Kidney epithelial cell (primary cell): ENCODE measurements around the gene ARHGAP19. TPM values are rescaled to one million over a fixed set of nuclear protein-coding genes. Genes with fewer than 3 reads are reported as not detected.
"Not testable (repeated sequence)": the region's sequence is repeated elsewhere in the genome, so short reads cannot be mapped to it uniquely, and the experiment has no call there.

Experiments
- DNase-seq: peaks from one replicate; pipeline ENCODE4 v3.0.0-alpha.2; 2010; ENCODE audit warnings: low read depth
- H3K27me3 ChIP-seq: 2 replicates; pipeline ENCODE4 v1.6.0; 2011; ENCODE audit warnings: low read length; ENCODE audit not compliant: control insufficient read depth, insufficient read depth
- H3K36me3 ChIP-seq: 2 replicates; pipeline ENCODE4 v1.5.1; 2011; ENCODE audit warnings: low read length; ENCODE audit not compliant: control insufficient read depth, insufficient read depth
- H3K4me3 ChIP-seq: 2 replicates; pipeline ENCODE4 v1.5.1; 2011; ENCODE audit warnings: low read depth, mild to moderate bottlenecking, control low read depth, low read length
- total RNA-seq: library from RNA; depleted of rRNA; stranded (reverse); fragments of >200 nt; gene quantifications from 2 replicates; pipeline ENCODE4 v1.2.3, GENCODE V29; 2015
- TF ChIP-seq, protein P1 (sequence below): IDR thresholded peaks from 2 replicates; pipeline ENCODE4 v1.5.1; 2011; ENCODE audit warnings: mild to moderate bottlenecking, moderate library complexity, low read length, control low read depth, inconsistent platforms; ENCODE audit not compliant: insufficient read depth, poor library complexity, severe bottlenecking

Gene ARHGAP19
- total RNA-seq, 1 donor from 2014 or later: 5.4 TPM

DNA sequence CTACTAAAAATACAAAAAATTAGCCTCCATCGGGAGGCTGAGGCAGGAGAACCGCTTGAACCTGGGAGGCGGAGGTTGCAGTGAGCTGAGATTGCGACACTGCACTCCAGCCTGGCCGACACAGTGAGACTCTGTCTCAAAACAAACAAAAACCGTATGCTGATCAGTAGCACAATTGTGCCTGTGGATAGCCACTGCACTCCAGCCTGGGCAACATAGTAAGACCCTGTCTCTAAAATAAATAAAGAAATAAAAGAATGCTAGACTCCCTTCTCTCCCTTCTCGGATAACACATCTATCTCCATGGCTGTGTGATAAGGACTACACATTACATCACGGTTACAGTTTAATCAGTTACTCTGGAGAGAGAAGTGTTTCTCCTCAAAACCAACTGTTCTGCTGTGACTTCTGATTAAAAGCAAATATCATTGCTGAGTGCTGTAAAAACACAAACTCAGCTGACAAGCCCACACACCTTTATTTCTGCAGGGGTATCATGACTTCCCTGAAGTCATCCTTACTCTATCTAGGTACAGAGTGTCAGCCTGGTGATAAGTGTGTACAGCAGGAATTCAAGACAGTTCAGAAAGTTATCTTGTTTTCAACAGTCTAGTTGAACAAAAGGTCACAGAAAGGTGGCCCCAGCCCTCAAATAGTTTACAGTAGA, 5.3 kb upstream of the ARHGAP19 start:
- H3K4me3 ChIP-seq: no peak overlapping the region
- no peaks in the 10 kb centered on the region for H3K27me3 ChIP-seq
- TF ChIP-seq, protein P1, sequence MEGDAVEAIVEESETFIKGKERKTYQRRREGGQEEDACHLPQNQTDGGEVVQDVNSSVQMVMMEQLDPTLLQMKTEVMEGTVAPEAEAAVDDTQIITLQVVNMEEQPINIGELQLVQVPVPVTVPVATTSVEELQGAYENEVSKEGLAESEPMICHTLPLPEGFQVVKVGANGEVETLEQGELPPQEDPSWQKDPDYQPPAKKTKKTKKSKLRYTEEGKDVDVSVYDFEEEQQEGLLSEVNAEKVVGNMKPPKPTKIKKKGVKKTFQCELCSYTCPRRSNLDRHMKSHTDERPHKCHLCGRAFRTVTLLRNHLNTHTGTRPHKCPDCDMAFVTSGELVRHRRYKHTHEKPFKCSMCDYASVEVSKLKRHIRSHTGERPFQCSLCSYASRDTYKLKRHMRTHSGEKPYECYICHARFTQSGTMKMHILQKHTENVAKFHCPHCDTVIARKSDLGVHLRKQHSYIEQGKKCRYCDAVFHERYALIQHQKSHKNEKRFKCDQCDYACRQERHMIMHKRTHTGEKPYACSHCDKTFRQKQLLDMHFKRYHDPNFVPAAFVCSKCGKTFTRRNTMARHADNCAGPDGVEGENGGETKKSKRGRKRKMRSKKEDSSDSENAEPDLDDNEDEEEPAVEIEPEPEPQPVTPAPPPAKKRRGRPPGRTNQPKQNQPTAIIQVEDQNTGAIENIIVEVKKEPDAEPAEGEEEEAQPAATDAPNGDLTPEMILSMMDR: no peak
- H3K36me3 ChIP-seq: no peaks in the 10 kb centered on the region
- no peak for DNase-seq

DNA sequence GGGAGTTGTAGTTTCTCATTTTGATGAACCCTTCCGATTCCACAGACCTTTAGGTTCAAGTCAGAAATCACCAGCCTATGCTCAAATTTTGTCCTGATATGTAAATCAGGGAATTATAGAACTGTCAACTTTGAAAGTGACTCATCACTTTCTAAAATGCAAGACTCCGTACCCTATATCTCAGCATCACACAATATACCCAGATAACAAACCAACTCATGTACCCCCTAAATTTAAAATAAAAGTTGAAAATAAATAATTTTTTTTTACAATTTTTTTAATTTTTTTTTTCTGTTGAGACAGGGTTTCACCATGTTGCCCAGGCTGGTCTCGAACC, 393 bp upstream of the ARHGAP19 start:
- H3K4me3 ChIP-seq: no peak overlapping the region
- no peak for DNase-seq
- no peaks in the 10 kb centered on the region for H3K27me3 ChIP-seq
- TF ChIP-seq, protein P1: no peak
- no peaks in the 10 kb centered on the region for H3K36me3 ChIP-seq

DNA sequence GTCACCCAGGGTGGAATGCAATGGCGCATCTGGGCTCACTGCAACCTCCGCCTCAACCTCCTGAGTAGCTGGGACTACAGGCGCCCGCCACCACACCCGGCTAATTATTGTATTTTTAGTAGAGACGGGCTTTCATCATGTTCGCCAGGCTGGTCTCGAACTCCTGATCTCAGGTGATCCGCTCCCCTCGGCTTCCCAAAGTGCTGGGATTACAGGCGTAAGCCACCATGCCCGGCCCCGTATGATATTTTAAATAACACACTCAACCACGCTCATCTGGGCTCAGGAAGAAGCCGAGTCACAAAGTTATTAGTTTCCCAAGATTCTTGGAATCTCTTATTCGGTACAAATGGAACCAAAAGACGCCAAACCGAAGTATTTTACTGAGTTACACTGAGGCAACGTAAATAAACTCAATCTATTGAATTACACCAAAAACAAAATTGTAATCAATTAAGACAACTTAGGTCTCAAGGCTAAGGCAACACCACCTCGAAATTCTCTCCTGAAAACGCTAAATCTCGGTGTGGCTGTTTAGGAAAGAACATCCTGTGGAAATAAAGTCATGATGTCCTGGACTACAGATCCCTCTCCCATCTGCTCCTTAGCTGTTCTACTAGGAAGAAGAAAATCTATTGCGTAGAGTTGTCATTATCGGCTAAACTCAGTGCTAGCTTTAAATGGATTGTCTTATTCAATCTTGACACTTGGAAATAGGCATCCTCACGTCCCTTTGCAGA, 910 bp downstream of the ARHGAP19 start:
- H3K36me3 ChIP-seq: no peaks in the 10 kb centered on the region
- peak overlapping the region; percentile 57 for H3K4me3 ChIP-seq
- TF ChIP-seq, protein P1: no peak
- no peak for DNase-seq
- H3K27me3 ChIP-seq: no peaks in the 10 kb centered on the region

DNA sequence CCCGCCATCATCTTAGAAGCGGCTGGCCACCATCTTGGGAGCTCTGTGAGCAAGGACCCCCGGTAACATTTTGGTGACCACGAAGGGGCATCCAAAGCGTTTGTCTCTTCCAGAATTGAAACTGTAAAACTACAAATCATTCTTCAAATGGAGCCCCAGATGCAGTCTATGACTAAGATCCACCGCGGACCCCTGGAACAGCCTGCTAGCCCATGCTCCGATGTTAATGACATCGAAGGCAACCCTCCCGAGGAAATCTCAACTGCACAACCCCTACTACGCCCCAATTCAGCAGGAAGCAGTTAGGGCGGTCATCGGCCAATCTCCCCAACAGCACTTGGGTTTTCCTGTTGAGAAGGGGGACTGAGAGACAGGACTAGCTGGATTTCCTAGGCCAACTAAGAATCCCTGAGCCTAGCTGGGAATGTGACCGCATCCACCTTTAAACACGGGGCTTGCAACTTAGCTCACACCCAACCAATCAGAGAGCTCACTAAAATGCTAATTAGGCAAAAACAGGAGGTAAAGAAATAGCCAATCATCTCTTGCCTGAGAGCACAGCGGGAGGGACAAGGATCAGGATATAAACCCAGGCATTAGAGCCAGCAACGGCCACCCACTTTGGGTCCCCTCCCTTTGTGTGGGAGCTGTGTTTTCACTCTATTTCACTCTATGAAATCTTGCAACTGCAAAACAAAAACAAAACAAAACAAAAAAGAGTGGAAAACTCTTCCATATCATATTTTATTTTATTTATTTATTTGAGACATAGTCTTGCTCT, 1.7 kb downstream of the ARHGAP19 start:
- H3K4me3 ChIP-seq: peak overlapping the region; percentile 57
- not testable (repeated sequence) for H3K27me3 ChIP-seq, DNase-seq, H3K36me3 ChIP-seq

DNA sequence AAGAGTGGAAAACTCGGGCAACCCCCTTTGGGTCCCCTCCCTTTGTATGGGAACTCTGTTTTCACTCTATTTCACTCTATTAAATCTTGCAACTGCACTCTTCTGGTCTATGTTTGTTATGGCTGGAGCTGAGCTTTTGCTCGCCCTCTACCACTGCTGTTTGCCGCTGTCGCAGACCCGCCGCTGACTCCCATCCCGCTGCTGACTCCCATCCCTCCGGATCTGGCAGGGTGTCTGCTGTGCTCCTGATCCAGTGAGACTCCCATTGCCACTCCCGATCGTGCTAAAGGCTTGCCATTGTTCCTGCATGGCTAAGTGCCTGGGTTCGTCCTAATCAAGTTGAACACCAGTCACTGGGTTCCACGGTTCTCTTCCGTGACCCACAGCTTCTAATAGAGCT, 2.4 kb downstream of the ARHGAP19 start:
- H3K36me3 ChIP-seq, H3K27me3 ChIP-seq, DNase-seq, H3K4me3 ChIP-seq: not testable (repeated sequence)

DNA sequence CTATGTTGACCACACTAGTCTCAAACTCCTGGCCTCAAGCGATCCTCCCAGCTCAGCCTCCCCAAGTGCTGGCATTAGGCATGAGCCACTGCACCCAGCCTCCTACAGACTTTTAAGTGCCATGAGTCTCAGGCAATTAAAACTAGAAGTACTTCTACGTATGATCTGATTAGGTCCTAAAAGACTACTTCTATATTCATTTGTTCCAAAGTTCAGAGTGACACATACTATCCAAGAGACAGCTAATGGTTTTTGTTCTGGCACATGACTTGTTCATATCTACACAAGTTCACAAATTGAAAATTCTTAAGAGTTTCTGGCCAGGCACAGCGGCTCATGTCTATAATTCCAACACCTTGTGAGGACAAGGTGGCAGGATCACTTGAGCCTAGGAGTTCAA, 11.7 kb downstream of the ARHGAP19 start:
- TF ChIP-seq, protein P1: no peak

More for the DNA sequence above, 11.7 kb downstream of the ARHGAP19 start:
- no peak for DNase-seq
- H3K4me3 ChIP-seq: no peak overlapping the region
- H3K27me3 ChIP-seq: no peaks in the 10 kb centered on the region
- no peaks in the 10 kb centered on the region for H3K36me3 ChIP-seq
